Loucy (cell line): Measurements from ENCODE around the gene UNG.

Experiments
- CTCF ChIP-seq: fragments of 200-600 bp; sonication (generic); conservative IDR thresholded peaks from 2 replicates; pipeline ENCODE4 v1.5.1; 2014; ENCODE audit warnings: mild to moderate bottlenecking, antibody characterized with exemption, low read length
- EZH2phosphoT487 ChIP-seq: fragments of 200-600 bp; IDR thresholded peaks from 2 replicates; pipeline ENCODE4 v1.6.1; 2018; ENCODE audit warnings: antibody characterized with exemption, mild to moderate bottlenecking, moderate library complexity, borderline replicate concordance

GRCh38 chr12:109053382-109054123 lies 43.8 kb upstream of the UNG start:
- TF ChIP-seq CTCF, result no peak
- no peak for TF ChIP-seq EZH2phosphoT487
